Neural cell (in vitro differentiated cells): ENCODE measurements around the gene DHPS.

Experiments used
- CTCF ChIP-seq: fragments of 450-650 bp; IDR thresholded peaks from 2 replicates; pipeline ENCODE4 v1.5.1; 2014; ENCODE audit warnings: antibody characterized with exemption, mild to moderate bottlenecking, moderate library complexity; ENCODE audit not compliant: poor library complexity, severe bottlenecking
- EP300 ChIP-seq: fragments of 450-650 bp; conservative IDR thresholded peaks from 2 replicates; pipeline ENCODE4 v1.6.1; 2014; ENCODE audit warnings: antibody characterized with exemption, mild to moderate bottlenecking, moderate library complexity; ENCODE audit not compliant: poor library complexity, severe bottlenecking
- EZH2 ChIP-seq: fragments of 200-600, 300-800 bp; shearing (Covaris generic), sonication (generic); IDR thresholded peaks from 2 replicates; pipeline ENCODE4 v1.6.1; 2014; ENCODE audit warnings: antibody characterized with exemption, low read length, borderline replicate concordance, mild to moderate bottlenecking; ENCODE audit not compliant: insufficient read depth, poor library complexity, severe bottlenecking
- POLR2AphosphoS5 ChIP-seq: IDR thresholded peaks from 2 replicates; pipeline ENCODE4 v1.6.1; 2012
- REST ChIP-seq: IDR thresholded peaks from 2 replicates; pipeline ENCODE4 v1.6.1; 2012; ENCODE audit warnings: borderline replicate concordance
- TAF1 ChIP-seq: IDR thresholded peaks from 2 replicates; pipeline ENCODE4 v1.6.1; 2012; ENCODE audit warnings: low read depth

- TF ChIP-seq CTCF (no peak), TAF1 (no peak), POLR2AphosphoS5 (no peak), EZH2 (no peak), REST (no peak), EP300 (no peak)
Observed at GRCh38 chr19:12689012-12689411, 7.3 kb upstream of the DHPS start.
